Measurements from ENCODE around the gene HSD17B14. TPM values are rescaled to one million over a fixed set of nuclear protein-coding genes. Genes with fewer than 3 reads are reported as not detected.

Gene HSD17B14
- total and polyA plus RNA-seq, 4 donors, result 9.0 to 39.1 (median 15.3) TPM

GRCh38 chr19:48777139-48777538 lies 59.2 kb downstream of the HSD17B14 start:
- H3K36me3 ChIP-seq (ENCODE audit: control insufficient read depth in 4 of 4, insufficient read depth in 4 of 4, low read length in 4 of 4), result no peaks in the 10 kb centered on the region
- H3K4me3 ChIP-seq, result no peak overlapping the region
- H3K27ac ChIP-seq (ENCODE audit: low read depth in 1 of 2, low read length in 1 of 2), result no peak overlapping the region
- no peaks in the 10 kb centered on the region for H3K27me3 ChIP-seq (ENCODE audit: control insufficient read depth in 3 of 3, insufficient read depth in 3 of 3, low read length in 2 of 3)
- ATAC-seq (ENCODE audit: insufficient read depth, low FRiP score) (no peak), DNase-seq (no peak)
- H3K9me3 ChIP-seq (ENCODE audit: control insufficient read depth in 4 of 4, insufficient read depth in 3 of 4, low read length in 3 of 4), result no peaks in the 10 kb centered on the region
- no peak overlapping the region for H3K9ac ChIP-seq (ENCODE audit: insufficient read depth in 1 of 2, low read length in 2 of 2)
- H3K4me1 ChIP-seq (ENCODE audit: control insufficient read depth in 5 of 5, insufficient read depth in 5 of 5, low read length in 5 of 5), result peaks cover 0 to 3% (median 0%) of the 10 kb centered on the region in 5 donors
- WGBS, 2 donors, result 97 to 98% methylated on average over 5 of the region's 5 CpGs
- no peak for TF ChIP-seq CTCF (IDR thresholded peaks at IDR 0.05; ENCODE audit: control extremely low read depth, extremely low read depth)

- H3K36me3 ChIP-seq (ENCODE audit: control insufficient read depth in 4 of 4, insufficient read depth in 4 of 4, low read length in 4 of 4), result no peaks in the 10 kb centered on the region
- H3K9ac ChIP-seq (ENCODE audit: insufficient read depth in 1 of 2, low read length in 2 of 2), result no peak overlapping the region
- WGBS, 2 donors, result 43 to 81% methylated on average over 13 of the region's 13 CpGs
- DNase-seq (no peak), ATAC-seq (ENCODE audit: insufficient read depth, low FRiP score) (no peak)
- peaks cover 0 to 3% (median 0%) of the 10 kb centered on the region in 5 donors for H3K4me1 ChIP-seq (ENCODE audit: control insufficient read depth in 5 of 5, insufficient read depth in 5 of 5, low read length in 5 of 5)
- peaks cover 0 to 2% (median 0%) of the 10 kb centered on the region in 4 donors for H3K9me3 ChIP-seq (ENCODE audit: control insufficient read depth in 4 of 4, insufficient read depth in 3 of 4, low read length in 3 of 4)
- no peaks in the 10 kb centered on the region for H3K27me3 ChIP-seq (ENCODE audit: control insufficient read depth in 3 of 3, insufficient read depth in 3 of 3, low read length in 2 of 3)
- TF ChIP-seq CTCF (IDR thresholded peaks at IDR 0.05; ENCODE audit: control extremely low read depth, extremely low read depth), result no peak
- H3K4me3 ChIP-seq, result no peak overlapping the region
- peak overlapping the region in 1 of 2 donors; percentile 40 for H3K27ac ChIP-seq (ENCODE audit: low read depth in 1 of 2, low read length in 1 of 2)
Observed at GRCh38 chr19:48772503-48772953, 63.8 kb downstream of the HSD17B14 start.

GRCh38 chr19:48770734-48771472 lies 65.4 kb downstream of the HSD17B14 start:
- Histone ChIP-seq H3K9me3 (ENCODE audit: control insufficient read depth in 4 of 4, insufficient read depth in 3 of 4, low read length in 3 of 4) (peaks cover 0 to 2% (median 0%) of the 10 kb centered on the region in 4 donors), H3K4me1 (ENCODE audit: control insufficient read depth in 5 of 5, insufficient read depth in 5 of 5, low read length in 5 of 5) (peaks cover 0 to 3% (median 0%) of the 10 kb centered on the region in 5 donors), H3K36me3 (ENCODE audit: control insufficient read depth in 4 of 4, insufficient read depth in 4 of 4, low read length in 4 of 4) (no peaks in the 10 kb centered on the region), H3K9ac (ENCODE audit: insufficient read depth in 1 of 2, low read length in 2 of 2) (no peak overlapping the region), H3K27me3 (ENCODE audit: control insufficient read depth in 3 of 3, insufficient read depth in 3 of 3, low read length in 2 of 3) (no peaks in the 10 kb centered on the region), H3K4me3 (no peak overlapping the region), H3K27ac (ENCODE audit: low read depth in 1 of 2, low read length in 1 of 2) (peak overlapping the region in 1 of 2 donors; percentile 84)
- ATAC-seq (ENCODE audit: insufficient read depth, low FRiP score), result no peak
- DNase-seq, result no peak
- 79% methylated on average over 20 of the region's 20 CpGs for WGBS, 2 donors
- no peak for TF ChIP-seq CTCF (IDR thresholded peaks at IDR 0.05; ENCODE audit: control extremely low read depth, extremely low read depth)
